GM23248 (cell line): Measurements from ENCODE around the gene WSB2. TPM values are rescaled to one million over a fixed set of nuclear protein-coding genes. Genes with fewer than 3 reads are reported as not detected.

Experiments used
- DNase-seq: peaks from one replicate; pipeline ENCODE4 v3.0.0-alpha.2; 2015
- H2AFZ ChIP-seq: fragments of 200-600 bp; sonication (generic); 2 replicates; pipeline ENCODE4 v1.6.1; 2016; ENCODE audit warnings: antibody characterized with exemption
- H3F3A ChIP-seq: fragments of 200-600 bp; sonication (generic); 2 replicates; pipeline ENCODE4 v1.6.1; 2016; ENCODE audit warnings: mild to moderate bottlenecking, antibody characterized with exemption, mixed run types; ENCODE audit not compliant: insufficient read depth
- H3K27ac ChIP-seq: fragments of 200-600 bp; sonication (generic); 2 replicates; pipeline ENCODE4 v1.5.1; 2016; ENCODE audit warnings: mild to moderate bottlenecking
- H3K27me3 ChIP-seq: fragments of 200-600 bp; sonication (generic); replicated peaks from 2 replicates; pipeline ENCODE4 v1.6.1; 2016; ENCODE audit warnings: mild to moderate bottlenecking; ENCODE audit not compliant: insufficient read depth
- H3K36me3 ChIP-seq: fragments of 200-600 bp; sonication (generic); 2 replicates; pipeline ENCODE4 v1.6.1; 2016; ENCODE audit warnings: low read depth, mild to moderate bottlenecking
- H3K4me1 ChIP-seq: fragments of 200-600 bp; sonication (generic); 2 replicates; pipeline ENCODE4 v1.6.1; 2016; ENCODE audit warnings: mild to moderate bottlenecking; ENCODE audit not compliant: insufficient read depth
- H3K4me2 ChIP-seq: fragments of 200-600 bp; sonication (generic); one replicate; pipeline ENCODE4 v1.6.1; 2016; ENCODE audit warnings: mild to moderate bottlenecking; ENCODE audit not compliant: unreplicated experiment
- H3K4me3 ChIP-seq: fragments of 200-600 bp; sonication (generic); 2 replicates; pipeline ENCODE4 v1.5.1; 2016; ENCODE audit warnings: mild to moderate bottlenecking
- H3K79me2 ChIP-seq: fragments of 200-600 bp; sonication (generic); 2 replicates; pipeline ENCODE4 v1.6.1; 2016; ENCODE audit warnings: mild to moderate bottlenecking; ENCODE audit not compliant: insufficient read depth
- H3K9ac ChIP-seq: fragments of 200-600 bp; sonication (generic); 2 replicates; pipeline ENCODE4 v1.6.1; 2016; ENCODE audit warnings: mild to moderate bottlenecking
- H3K9me2 ChIP-seq: fragments of 200-600 bp; sonication (generic); 2 replicates; pipeline ENCODE4 v1.6.1; 2016; ENCODE audit warnings: mixed run types, mild to moderate bottlenecking, moderate library complexity; ENCODE audit not compliant: insufficient read depth
- H3K9me3 ChIP-seq: fragments of 200-600 bp; sonication (generic); one replicate; pipeline ENCODE4 v1.6.1; 2017; ENCODE audit warnings: low read depth
- H4K20me1 ChIP-seq: fragments of 200-600 bp; sonication (generic); 2 replicates; pipeline ENCODE4 v1.6.0; 2016; ENCODE audit not compliant: insufficient read depth
- EZH2 ChIP-seq: fragments of 200-600 bp; sonication (generic); IDR thresholded peaks from 2 replicates; pipeline ENCODE4 v1.6.1; 2018; ENCODE audit warnings: antibody characterized with exemption, mild to moderate bottlenecking; ENCODE audit not compliant: insufficient read depth, poor library complexity, severe bottlenecking
- EZH2phosphoT487 ChIP-seq: fragments of 200-600 bp; sonication (generic); IDR thresholded peaks from 2 replicates; pipeline ENCODE4 v1.6.1; 2018; ENCODE audit warnings: antibody characterized with exemption, moderate library complexity, mild to moderate bottlenecking, low read depth; ENCODE audit not compliant: insufficient read depth
- WGBS, 2 experiments: methylation state at CpG; one replicate each; pipeline ENCODE4 v1.1.6; 2015 to 2017; ENCODE audit warnings: low lambda C conversion rate in 2 of 2, low coverage in 1 of 2; ENCODE audit errors: missing lambda C conversion rate in 2 of 2; 5-methylcytosine and 5-hydroxymethylcytosine counted together
- in situ Hi-C: fragments of 300-500 bp; cut with MboI; formaldehyde crosslinking; loops from 2 replicates; pipeline ENCODE4 v1.15.0; 2020
- polyA plus RNA-seq: library from polyadenylated mRNA; unstranded; fragments of >200 nt; fragmentation: Nextera tagmentation; extraction: Ambion mirVana; gene quantifications from 2 replicates; pipeline ENCODE4 v1.2.1, GENCODE V29; 2016
- total RNA-seq: library from RNA; depleted of rRNA; stranded (reverse); fragments of >200 nt; shearing (Covaris generic); gene quantifications from 2 replicates; pipeline ENCODE4 v1.2.3, GENCODE V29; 2014

Gene WSB2
- total and polyA plus RNA-seq, 2 experiments from 2014 or later, result 65.8 to 162 TPM

- in situ Hi-C loops, result no loop called here
- Histone ChIP-seq H3K9ac (no peak overlapping the region), H3K9me3 (no peaks in the 10 kb centered on the region), H3K79me2 (no peaks in the 10 kb centered on the region), H3K27ac (no peak overlapping the region), H3K36me3 (no peaks in the 10 kb centered on the region), H3K9me2 (no peaks in the 10 kb centered on the region), H3K4me2 (no peak overlapping the region), H3K27me3 (no peaks in the 10 kb centered on the region), H3K4me3 (no peak overlapping the region), H3K4me1 (no peaks in the 10 kb centered on the region), H3F3A (no peaks in the 10 kb centered on the region), H4K20me1 (no peaks in the 10 kb centered on the region), H2AFZ (no peak overlapping the region)
- TF ChIP-seq EZH2phosphoT487 (no peak), EZH2 (no peak)
- no peak for DNase-seq
- 71 to 82% methylated on average over 3 of the region's 3 CpGs for WGBS, 2 experiments
Measured at GRCh38 chr12:118101051-118101450, 40.1 kb upstream of the WSB2 start.

DNA sequence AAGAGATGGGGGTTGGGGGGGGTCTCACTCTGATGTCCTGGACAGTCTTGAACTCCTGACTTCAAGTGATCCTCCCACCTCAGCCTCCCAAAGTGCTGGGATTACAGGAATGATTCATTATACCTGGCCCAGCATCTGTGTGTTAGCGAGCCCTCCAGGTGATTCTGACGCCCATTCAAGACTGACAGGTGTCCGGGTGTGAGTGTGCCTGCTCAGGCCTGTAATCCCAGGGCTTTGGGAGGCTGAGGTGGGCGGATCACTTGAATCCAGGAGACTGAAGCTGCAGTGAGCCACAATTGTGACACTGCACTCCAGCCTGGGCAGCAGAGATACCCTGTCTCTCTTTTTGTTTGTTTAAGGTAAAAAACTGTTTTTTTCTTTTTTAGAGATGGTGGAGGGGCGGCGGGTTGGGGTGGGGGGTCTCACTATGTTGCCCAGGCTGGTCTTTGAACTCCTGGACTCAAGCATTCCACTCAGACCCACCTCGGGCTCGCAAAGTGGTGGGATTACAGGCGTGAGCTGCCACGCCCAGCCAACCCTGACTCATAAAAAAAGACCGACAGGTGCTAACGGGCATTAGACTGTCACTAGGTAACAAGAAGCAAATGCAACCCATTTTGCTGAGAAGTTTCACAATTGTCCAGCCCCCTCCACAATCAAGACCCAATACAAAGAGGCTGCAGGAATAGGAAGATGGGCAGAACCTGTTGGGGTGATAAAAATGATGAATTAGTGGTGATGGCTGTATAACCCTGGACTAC lies 38.1 kb upstream of the WSB2 start:
- Histone ChIP-seq H3K4me1 (no peaks in the 10 kb centered on the region), H3K9ac (no peak overlapping the region), H4K20me1 (no peaks in the 10 kb centered on the region), H3K4me3 (no peak overlapping the region), H3K27ac (no peak overlapping the region), H3K27me3 (no peaks in the 10 kb centered on the region), H3K79me2 (no peaks in the 10 kb centered on the region), H3K9me2 (no peaks in the 10 kb centered on the region), H3K4me2 (no peak overlapping the region), H2AFZ (no peak overlapping the region), H3K9me3 (no peaks in the 10 kb centered on the region), H3F3A (no peaks in the 10 kb centered on the region), H3K36me3 (no peaks in the 10 kb centered on the region)
- in situ Hi-C loops, result no loop called here
- TF ChIP-seq EZH2phosphoT487 (no peak), EZH2 (no peak)
- no peak for DNase-seq
- 91 to 94% methylated on average over 12 of the region's 12 CpGs for WGBS, 2 experiments

GRCh38 chr12:118098401-118098800 lies 37.4 kb upstream of the WSB2 start:
- Histone ChIP-seq H3K27me3 (no peaks in the 10 kb centered on the region), H3F3A (no peaks in the 10 kb centered on the region), H3K27ac (no peak overlapping the region), H3K9me2 (no peaks in the 10 kb centered on the region), H3K79me2 (no peaks in the 10 kb centered on the region), H3K9me3 (no peaks in the 10 kb centered on the region), H3K4me3 (no peak overlapping the region), H4K20me1 (no peaks in the 10 kb centered on the region), H3K4me1 (no peaks in the 10 kb centered on the region), H2AFZ (no peak overlapping the region), H3K4me2 (no peak overlapping the region), H3K36me3 (no peaks in the 10 kb centered on the region), H3K9ac (no peak overlapping the region)
- DNase-seq, result no peak
- WGBS, 2 experiments, result 97 to 98% methylated on average over 3 of the region's 3 CpGs
- TF ChIP-seq EZH2phosphoT487 (no peak), EZH2 (no peak)
- in situ Hi-C loops, result no loop called here

DNA sequence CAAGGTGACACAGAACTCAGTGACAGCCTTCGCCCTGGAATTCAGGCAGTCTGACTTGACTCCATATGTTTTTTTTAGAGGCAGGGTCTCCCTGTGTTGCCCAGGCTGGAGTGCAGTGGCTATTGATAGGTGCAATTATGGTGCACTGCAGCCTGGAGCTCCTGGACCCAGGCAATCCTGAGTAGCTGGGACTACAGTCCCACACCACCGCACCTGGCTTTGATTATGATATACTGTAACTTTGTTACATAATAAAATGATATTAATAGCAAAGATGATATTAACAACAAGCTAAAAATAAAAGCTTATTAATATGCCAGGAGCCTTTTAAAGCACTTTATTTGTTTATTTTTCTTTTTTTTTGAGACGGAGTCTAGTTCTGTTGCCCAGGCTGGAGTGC lies 33.1 kb upstream of the WSB2 start:
- Histone ChIP-seq H3K27ac (no peak overlapping the region), H3K27me3 (no peaks in the 10 kb centered on the region), H3K36me3 (no peaks in the 10 kb centered on the region), H2AFZ (no peak overlapping the region), H3K4me3 (no peak overlapping the region), H3K9me3 (no peaks in the 10 kb centered on the region), H4K20me1 (no peaks in the 10 kb centered on the region), H3K79me2 (no peaks in the 10 kb centered on the region), H3K4me2 (no peak overlapping the region), H3K4me1 (no peaks in the 10 kb centered on the region), H3K9me2 (no peaks in the 10 kb centered on the region), H3F3A (no peaks in the 10 kb centered on the region), H3K9ac (no peak overlapping the region)
- 71 to 84% methylated on average over 3 of the region's 3 CpGs for WGBS, 2 experiments
- in situ Hi-C loops, result no loop called here
- TF ChIP-seq EZH2 (no peak), EZH2phosphoT487 (no peak)
- no peak for DNase-seq

GRCh38 chr12:118089782-118090181 lies 28.8 kb upstream of the WSB2 start:
- no peaks in the 10 kb centered on the region for H3K9me3 ChIP-seq
- H3K9ac ChIP-seq, result no peak overlapping the region
- no peaks in the 10 kb centered on the region for H3K36me3 ChIP-seq
- no peaks in the 10 kb centered on the region for H3K4me1 ChIP-seq
- H3K4me2 ChIP-seq, result no peak overlapping the region
- no peaks in the 10 kb centered on the region for H4K20me1 ChIP-seq
- in situ Hi-C loops, result no loop called here
- no peak for DNase-seq
- no peaks in the 10 kb centered on the region for H3K79me2 ChIP-seq
- no peaks in the 10 kb centered on the region for H3K9me2 ChIP-seq
- H2AFZ ChIP-seq, result no peak overlapping the region
- no peak overlapping the region for H3K27ac ChIP-seq
- H3K4me3 ChIP-seq, result no peak overlapping the region
- 96 to 97% methylated on average over 9 of the region's 9 CpGs for WGBS, 2 experiments
- TF ChIP-seq EZH2phosphoT487, result no peak
- TF ChIP-seq EZH2, result no peak
- no peaks in the 10 kb centered on the region for H3F3A ChIP-seq
- no peaks in the 10 kb centered on the region for H3K27me3 ChIP-seq
